ENCODE measurements around the gene TLCD2.

DNA sequence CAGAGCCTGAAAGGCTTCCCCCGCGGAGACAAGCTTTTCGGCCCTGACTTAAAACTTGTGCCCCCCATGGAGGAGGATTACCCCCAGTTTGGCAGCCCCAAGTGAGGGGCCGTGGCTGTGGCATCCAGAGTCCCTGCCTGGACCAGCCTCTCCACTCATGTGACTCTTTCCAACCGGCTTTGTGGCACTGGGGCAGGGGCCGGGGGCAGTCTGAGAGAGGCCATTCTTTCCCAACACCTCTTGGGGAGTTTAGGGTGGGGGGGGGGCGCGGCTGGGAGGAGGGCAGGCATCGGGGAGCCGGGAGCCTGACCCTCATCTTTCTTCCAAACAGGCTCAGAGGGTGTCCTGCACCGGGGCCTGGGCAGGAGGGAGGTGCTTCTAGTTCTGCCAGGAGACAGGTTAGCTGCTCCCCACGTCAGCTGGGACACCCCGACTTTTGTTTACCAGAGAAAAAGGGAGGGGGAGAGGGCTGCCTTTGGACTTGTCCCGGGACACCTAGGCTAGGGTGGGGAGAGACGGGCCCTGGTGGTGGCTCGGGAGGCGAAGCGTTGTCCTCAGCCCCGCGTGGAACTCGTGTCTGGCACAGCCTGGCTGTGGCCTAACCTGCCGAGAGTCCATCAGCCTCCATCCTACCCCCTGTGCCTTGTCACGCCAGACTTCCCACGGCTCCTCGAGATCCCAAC, 44.4 kb upstream of the TLCD2 start:
- TF ChIP-seq, protein P1, sequence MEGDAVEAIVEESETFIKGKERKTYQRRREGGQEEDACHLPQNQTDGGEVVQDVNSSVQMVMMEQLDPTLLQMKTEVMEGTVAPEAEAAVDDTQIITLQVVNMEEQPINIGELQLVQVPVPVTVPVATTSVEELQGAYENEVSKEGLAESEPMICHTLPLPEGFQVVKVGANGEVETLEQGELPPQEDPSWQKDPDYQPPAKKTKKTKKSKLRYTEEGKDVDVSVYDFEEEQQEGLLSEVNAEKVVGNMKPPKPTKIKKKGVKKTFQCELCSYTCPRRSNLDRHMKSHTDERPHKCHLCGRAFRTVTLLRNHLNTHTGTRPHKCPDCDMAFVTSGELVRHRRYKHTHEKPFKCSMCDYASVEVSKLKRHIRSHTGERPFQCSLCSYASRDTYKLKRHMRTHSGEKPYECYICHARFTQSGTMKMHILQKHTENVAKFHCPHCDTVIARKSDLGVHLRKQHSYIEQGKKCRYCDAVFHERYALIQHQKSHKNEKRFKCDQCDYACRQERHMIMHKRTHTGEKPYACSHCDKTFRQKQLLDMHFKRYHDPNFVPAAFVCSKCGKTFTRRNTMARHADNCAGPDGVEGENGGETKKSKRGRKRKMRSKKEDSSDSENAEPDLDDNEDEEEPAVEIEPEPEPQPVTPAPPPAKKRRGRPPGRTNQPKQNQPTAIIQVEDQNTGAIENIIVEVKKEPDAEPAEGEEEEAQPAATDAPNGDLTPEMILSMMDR (conservative IDR thresholded peaks at IDR 0.05 in 1 of 2, IDR thresholded peaks at IDR 0.05 in 1 of 2; ENCODE audit: extremely low read depth in 1 of 2, insufficient read depth in 1 of 2, low read depth in 1 of 2, low read length in 2 of 2): no peak
- TF ChIP-seq EZH2 (IDR thresholded peaks at IDR 0.05; ENCODE audit: borderline replicate concordance, low read length): no peak
